Mononuclear cell (primary cell): ENCODE results near the gene SPNS3. TPM values are rescaled to one million over a fixed set of nuclear protein-coding genes. Genes with fewer than 3 reads are reported as not detected.

Source experiments
- H3K27me3 ChIP-seq: 2 replicates; pipeline ENCODE4 v1.6.0; 2011; ENCODE audit warnings: low read length, control low read depth; ENCODE audit not compliant: insufficient read depth
- H3K4me1 ChIP-seq: 2 replicates; pipeline ENCODE4 v1.5.1; 2011; ENCODE audit warnings: mild to moderate bottlenecking, low read length, control low read depth; ENCODE audit not compliant: insufficient read depth
- H3K4me3 ChIP-seq: 2 replicates; pipeline ENCODE4 v1.5.1; 2011; ENCODE audit warnings: mild to moderate bottlenecking, low read length, moderate library complexity
- H3K9me3 ChIP-seq: 2 replicates; pipeline ENCODE4 v1.5.1; 2011; ENCODE audit warnings: low read depth, mild to moderate bottlenecking, control low read depth, low read length
- total RNA-seq: library from RNA; depleted of rRNA; stranded (reverse); fragments of >200 nt; gene quantifications from one replicate; pipeline ENCODE4 v1.2.3, GENCODE V29; 2012

SPNS3 gene
- total RNA-seq, 1 donor: 2.5 TPM

DNA sequence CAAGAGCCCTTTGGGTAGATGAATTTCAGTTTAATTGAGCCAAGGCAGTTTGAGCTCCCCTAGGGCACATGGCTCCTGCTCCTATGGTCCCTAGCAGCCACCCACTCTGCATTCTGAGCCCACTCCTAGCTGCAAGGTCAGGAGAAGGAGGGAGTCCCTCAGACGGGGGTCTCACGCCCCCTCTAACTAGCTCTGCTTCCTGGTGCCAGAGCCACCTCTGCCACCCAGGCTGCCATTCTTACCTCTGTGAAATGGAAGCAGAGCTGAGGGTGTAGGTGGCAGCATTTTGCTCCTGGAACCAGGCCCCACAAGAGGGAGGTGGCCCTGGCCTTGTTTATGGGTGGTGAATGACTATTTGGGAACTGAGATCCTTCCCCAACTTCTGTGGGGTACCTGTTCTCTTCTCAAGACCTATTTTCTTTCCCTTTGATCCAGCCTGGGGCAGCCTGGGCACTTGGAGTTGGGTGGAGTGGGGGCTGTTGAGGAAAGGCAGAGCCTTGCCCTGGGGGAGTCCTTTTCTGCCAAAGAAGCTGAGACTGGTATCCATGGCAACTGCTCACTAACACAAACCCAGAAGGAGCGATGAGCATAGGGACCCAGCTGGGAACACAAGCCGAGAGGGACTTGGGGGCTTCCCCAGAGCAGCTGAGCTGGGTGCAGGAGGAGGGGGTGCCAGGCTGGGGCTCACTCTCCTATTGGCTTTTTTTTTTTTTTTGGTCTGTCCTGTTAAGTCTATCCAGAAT is 69.7 kb downstream of the SPNS3 start:
- peaks cover 24% of the 10 kb centered on the region for H3K4me1 ChIP-seq
- H3K4me3 ChIP-seq: no peak overlapping the region
- H3K27me3 ChIP-seq: peaks cover 19% of the 10 kb centered on the region

DNA sequence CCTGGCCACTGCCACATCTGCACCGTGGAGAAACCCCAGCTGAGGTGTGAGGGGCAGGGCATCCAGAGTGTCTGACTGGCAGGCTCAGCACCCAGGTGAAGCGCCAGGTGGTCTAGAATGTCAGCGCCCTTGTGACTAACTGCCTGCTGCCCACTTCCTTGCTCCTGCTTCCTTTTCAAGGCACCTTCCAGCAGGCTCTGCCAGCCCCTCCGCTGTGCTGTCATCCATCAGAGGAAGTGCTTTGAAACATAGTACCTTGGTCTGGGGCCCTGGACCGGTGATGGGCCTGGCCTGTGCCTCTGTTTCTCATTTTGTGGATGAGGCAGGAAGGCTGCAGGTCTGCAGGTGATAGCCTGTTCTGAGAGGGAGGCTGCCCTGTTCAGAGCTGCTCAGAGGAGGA is 70.4 kb downstream of the SPNS3 start:
- H3K4me3 ChIP-seq: no peak overlapping the region
- H3K27me3 ChIP-seq: peaks cover 19% of the 10 kb centered on the region
- H3K4me1 ChIP-seq: peaks cover 24% of the 10 kb centered on the region
- H3K9me3 ChIP-seq: no peaks in the 10 kb centered on the region

More for the DNA sequence above, 69.7 kb downstream of the SPNS3 start:
- H3K9me3 ChIP-seq: no peaks in the 10 kb centered on the region

DNA sequence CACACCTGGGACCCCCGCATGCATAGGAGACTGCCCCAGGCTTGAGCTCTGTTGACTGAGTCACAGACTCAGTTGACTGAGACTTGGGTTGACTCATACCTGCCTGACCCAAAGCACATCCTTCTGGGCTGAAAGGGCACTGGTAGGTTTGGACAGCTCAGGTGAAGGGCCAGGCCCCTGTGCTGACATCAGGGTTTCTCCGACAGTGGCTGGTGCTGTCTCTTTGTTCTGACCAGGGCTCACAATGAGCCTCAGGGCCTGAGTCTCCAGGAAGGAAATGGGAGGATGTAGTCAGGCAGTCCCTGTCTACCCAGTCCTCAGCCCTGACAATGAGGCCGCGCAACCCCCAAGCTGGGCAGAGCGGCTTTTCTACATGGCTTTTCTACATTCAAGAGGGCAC is 71.4 kb downstream of the SPNS3 start:
- H3K9me3 ChIP-seq: no peaks in the 10 kb centered on the region
- peaks cover 15% of the 10 kb centered on the region for H3K27me3 ChIP-seq
- H3K4me3 ChIP-seq: no peak overlapping the region
- peaks cover 22% of the 10 kb centered on the region for H3K4me1 ChIP-seq

DNA sequence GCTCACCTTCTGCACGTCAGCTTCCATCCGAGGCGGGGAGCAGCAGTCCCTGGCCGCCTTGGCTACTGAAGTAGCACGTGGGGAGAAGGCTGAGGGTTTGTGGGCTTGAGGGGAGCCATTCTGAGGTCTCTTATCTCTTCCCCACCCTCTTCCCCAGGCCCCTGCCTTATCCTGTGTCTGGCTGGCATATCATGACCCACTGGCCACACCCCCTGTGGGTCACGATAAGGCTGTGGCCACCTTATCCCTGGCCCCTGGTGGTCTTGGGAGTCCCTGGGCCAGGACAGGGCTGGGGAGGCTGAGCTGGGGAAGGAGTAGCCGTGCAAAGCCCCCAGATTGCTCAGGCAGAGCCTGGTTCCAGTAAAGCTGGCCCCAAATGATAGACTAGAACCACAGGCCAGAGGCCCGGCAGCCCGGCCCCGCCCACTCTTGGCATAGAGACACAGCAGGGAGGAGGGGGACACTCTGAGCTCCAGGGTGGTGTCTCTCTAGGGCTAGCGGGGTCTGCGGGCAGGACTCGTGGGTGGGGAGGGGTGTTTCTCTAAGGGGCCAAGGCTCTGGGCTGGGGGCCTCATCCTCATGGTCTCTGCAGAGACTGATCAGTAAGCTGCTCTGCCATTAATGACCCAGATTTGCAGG is 72.6 kb downstream of the SPNS3 start:
- no peaks in the 10 kb centered on the region for H3K9me3 ChIP-seq
- H3K4me1 ChIP-seq: peaks cover 14% of the 10 kb centered on the region
- H3K27me3 ChIP-seq: peaks cover 4% of the 10 kb centered on the region
- no peak overlapping the region for H3K4me3 ChIP-seq

DNA sequence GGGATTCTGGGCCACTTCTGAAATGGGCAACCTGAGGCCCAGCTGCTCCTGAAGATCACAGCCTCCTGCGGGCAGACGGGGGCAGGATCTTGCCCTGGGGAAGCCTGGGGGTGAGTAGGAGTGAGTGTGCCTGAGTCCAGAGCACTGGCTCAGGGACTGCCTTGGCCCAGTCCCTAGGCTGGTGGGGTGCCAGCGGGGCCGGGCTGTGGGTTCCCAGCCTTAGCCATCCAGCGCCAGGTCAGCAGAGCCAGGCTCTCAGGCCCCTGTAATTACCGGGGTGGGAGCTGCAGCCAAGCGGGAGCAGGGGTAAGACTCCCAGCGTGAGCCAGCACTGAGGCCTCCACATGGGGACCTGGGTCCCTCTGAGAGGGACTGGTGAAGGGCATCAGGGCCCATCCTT is 73.2 kb downstream of the SPNS3 start:
- H3K9me3 ChIP-seq: no peaks in the 10 kb centered on the region
- H3K27me3 ChIP-seq: no peaks in the 10 kb centered on the region
- peaks cover 14% of the 10 kb centered on the region for H3K4me1 ChIP-seq
- no peak overlapping the region for H3K4me3 ChIP-seq

DNA sequence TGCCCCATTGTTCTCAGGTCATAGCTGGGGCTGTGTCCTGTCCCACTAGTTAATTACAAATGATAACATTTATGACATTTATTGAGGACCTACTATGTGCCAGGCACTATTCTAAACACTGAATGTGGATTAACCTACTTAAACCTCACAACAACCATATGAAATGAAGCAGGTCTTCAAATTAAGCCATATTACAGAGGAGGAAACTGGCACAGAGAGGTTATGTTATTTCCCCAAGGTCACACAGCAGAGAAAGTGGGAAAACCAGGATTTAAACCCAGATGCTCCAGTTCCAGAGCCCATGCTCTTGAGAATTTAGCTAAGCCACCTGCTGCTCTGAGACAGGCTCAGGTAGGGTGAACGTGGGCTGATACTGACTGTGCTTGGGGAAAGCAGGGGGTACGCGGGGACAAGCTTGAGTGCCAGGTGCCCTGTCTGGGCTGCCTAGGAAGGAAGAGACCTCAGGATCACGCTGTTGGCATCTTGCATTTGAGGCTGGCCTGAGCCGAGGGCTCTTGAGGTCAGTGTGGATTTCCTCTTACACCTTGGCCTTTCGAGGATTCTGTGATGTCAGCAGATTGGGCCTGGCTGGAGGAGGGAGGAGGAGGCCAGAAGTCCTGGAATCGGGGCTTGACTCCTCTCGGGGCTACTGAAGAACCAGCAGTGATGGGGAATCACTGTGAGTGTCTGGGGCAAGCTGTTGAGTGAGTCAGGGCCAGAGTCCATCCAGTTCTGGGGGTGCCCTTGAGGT is 73.8 kb downstream of the SPNS3 start:
- H3K4me3 ChIP-seq: no peak overlapping the region
- H3K27me3 ChIP-seq: no peaks in the 10 kb centered on the region
- H3K9me3 ChIP-seq: no peaks in the 10 kb centered on the region
- H3K4me1 ChIP-seq: peaks cover 14% of the 10 kb centered on the region

DNA sequence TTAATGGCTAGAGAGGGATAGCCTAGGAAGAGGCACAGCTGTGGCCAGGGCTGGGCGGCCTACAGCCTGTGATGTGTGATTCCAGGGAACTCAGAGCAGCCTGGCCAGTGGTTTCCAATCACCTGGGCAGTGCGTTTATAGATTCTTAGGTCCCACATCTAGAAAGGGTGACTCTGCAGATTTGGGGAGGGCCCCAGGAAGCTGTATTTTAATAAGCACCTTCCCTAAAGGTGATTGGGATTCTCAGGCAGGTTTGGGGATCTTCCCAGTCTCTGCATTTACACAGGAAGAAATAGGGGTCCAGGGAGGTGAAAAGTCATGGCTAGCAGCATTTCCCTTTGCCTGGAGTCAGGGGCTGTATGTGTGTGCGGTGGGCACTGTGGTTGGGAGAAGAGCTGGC is 74.5 kb downstream of the SPNS3 start:
- H3K4me1 ChIP-seq: peaks cover 14% of the 10 kb centered on the region
- H3K4me3 ChIP-seq: no peak overlapping the region
- H3K27me3 ChIP-seq: no peaks in the 10 kb centered on the region
- H3K9me3 ChIP-seq: no peaks in the 10 kb centered on the region

DNA sequence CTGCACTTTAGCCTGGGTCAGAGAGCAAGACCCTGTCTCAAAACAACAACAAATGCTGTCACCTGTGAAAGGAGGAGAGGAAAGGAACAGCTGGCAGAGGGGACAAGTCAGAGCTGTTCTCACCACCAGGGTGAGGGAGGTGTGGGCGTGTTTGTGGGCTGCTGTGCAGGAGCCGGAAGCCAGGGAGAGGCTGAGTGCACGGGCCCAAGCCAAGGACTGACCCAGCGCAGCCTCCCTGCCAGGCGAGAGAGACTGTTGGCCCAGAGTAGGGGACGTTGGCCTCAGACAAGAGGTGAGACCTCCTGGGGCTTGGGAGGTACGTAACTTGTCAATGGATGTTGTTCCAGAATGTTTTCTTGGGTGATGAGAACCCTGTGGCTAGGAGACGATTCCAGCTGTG is 75.7 kb downstream of the SPNS3 start:
- peaks cover 9% of the 10 kb centered on the region for H3K4me1 ChIP-seq
- no peak overlapping the region for H3K4me3 ChIP-seq
- no peaks in the 10 kb centered on the region for H3K9me3 ChIP-seq
- H3K27me3 ChIP-seq: no peaks in the 10 kb centered on the region

DNA sequence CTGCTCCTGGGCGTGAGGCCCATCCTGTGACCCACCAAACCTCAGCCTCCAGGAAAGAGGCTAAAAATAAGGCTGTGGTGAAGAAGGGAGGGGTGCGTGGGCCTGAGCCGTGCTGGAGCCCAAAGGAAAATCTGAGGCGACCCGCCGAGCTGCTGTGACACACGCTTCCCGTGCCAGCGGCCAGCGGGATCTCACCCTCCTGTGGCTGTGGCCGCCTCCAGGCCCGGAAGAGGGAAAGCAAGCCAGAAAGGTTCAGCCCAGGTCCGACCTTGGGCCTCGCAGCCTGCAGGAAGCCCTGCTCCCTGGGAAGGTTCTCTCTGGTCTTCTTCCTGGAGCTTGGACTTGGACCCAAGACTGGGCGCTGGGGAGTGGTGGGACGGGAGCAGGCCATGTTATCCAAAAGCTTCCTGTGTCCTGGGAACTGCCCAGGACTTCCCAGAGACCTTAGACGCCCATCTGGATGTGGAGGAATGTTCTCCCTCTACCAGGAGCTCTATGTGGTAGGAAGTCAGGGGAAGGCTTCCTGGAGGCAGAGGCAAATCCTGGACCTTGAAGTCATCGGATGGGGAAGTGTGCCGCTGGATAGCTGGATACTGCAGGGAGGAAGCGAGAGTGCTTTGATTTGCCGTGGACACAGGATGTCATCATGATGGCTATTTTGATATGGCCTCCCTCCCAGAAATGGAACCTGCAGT is 76.3 kb downstream of the SPNS3 start:
- H3K27me3 ChIP-seq: no peaks in the 10 kb centered on the region
- no peak overlapping the region for H3K4me3 ChIP-seq
- peaks cover 8% of the 10 kb centered on the region for H3K4me1 ChIP-seq
- no peaks in the 10 kb centered on the region for H3K9me3 ChIP-seq

DNA sequence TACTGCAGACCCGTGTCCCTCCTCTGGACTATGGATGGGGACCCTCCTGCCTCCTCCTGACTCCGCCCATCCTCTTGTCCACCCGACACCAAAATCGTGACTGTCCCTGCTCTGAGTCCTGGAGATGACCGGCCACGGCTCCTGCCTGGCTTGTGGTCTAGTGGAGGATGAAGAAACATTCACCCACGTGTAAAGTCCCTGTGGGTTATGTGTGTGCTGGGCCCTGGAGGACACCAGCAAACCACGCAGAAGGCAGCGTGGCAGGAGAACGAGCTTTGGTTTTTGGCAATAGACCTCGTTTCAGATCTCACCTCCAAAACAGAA is 76.8 kb downstream of the SPNS3 start:
- no peaks in the 10 kb centered on the region for H3K9me3 ChIP-seq
- H3K4me3 ChIP-seq: no peak overlapping the region
- peaks cover 8% of the 10 kb centered on the region for H3K4me1 ChIP-seq
- no peaks in the 10 kb centered on the region for H3K27me3 ChIP-seq

DNA sequence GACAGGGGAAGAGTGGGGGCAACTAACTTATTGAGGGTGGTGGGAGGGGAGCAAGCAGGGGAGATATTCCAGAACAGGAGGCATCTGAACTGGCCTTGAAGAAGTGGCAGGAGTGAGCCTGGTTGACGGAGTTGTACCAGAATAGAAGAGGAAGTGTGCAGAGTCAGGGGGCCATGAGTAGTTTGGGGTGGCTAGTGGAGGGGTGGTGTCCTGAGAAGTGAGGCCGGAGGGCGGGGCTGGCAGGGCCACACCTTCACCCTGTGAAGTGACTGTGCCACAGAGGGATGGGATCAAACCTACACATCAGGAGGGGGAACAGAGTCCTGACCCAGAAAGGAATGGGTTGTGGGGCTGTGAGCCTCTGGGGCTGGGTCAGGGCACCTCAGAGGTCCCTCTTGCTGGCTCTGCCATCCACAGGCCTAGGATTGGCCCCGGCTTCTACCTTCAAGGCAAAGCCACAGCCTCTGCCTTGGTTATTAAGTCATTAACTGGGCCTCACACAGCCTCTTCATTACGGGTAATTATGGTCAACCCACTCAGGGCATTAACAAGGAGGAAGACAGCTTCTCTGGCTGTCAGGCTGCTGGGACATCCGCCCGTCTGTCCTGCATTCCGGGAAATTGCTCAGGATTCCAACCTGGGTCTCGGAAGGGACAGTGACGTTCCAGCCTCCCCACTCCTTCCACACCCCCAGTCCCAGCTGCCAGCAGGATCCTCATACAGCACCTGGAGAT is 77.6 kb downstream of the SPNS3 start:
- H3K4me3 ChIP-seq: no peak overlapping the region
- H3K4me1 ChIP-seq: peaks cover 8% of the 10 kb centered on the region
- no peaks in the 10 kb centered on the region for H3K9me3 ChIP-seq
- no peaks in the 10 kb centered on the region for H3K27me3 ChIP-seq

DNA sequence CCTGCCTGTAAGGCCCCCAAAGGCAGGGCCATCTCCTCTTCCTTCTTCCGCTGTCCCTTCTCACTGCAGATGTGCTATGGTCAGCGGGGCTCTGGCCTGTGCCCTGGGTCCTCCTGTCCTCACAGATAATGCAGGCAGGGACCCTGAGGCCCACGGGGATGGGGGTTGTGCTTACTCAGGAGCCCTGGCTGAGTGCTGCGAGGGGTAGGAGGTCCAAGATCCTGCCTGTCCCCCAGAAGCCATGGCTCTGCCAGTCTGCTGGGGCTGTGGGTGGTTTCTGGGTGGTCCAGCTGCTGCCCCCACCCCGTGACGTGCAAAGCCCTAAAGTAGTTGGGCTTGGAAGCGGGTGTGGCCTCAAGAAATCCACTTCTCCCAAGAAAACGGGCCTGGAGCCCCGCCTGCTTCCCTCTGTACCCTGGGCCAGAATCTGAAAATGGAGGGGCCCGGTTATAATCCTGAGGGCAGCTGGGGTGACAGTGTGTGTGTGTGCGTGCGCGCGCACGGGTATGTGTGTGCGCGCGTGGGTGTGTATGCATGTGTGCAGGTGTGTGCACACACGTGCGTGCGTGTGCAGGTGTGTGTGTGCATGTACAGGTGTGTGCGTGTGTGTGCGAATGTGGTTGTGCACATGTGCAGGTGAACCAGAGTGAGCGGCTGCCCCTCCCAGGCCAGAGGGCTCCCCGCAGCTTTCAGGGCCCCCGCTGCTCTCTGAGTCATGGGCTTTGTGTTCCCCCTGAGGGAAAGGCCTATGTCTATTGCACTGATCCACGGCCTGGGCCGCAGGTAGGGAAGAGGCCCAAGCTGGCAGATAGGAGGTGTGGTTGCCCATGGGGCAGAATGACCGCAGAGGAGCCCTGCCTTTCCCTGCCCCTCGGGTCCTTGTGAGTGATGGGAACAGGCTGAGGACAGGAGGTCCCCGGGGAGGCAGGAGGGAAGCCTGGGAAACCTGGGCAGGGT is 78.7 kb downstream of the SPNS3 start:
- no peak overlapping the region for H3K4me3 ChIP-seq
- H3K9me3 ChIP-seq: no peaks in the 10 kb centered on the region
- peaks cover 8% of the 10 kb centered on the region for H3K4me1 ChIP-seq
- H3K27me3 ChIP-seq: no peaks in the 10 kb centered on the region

DNA sequence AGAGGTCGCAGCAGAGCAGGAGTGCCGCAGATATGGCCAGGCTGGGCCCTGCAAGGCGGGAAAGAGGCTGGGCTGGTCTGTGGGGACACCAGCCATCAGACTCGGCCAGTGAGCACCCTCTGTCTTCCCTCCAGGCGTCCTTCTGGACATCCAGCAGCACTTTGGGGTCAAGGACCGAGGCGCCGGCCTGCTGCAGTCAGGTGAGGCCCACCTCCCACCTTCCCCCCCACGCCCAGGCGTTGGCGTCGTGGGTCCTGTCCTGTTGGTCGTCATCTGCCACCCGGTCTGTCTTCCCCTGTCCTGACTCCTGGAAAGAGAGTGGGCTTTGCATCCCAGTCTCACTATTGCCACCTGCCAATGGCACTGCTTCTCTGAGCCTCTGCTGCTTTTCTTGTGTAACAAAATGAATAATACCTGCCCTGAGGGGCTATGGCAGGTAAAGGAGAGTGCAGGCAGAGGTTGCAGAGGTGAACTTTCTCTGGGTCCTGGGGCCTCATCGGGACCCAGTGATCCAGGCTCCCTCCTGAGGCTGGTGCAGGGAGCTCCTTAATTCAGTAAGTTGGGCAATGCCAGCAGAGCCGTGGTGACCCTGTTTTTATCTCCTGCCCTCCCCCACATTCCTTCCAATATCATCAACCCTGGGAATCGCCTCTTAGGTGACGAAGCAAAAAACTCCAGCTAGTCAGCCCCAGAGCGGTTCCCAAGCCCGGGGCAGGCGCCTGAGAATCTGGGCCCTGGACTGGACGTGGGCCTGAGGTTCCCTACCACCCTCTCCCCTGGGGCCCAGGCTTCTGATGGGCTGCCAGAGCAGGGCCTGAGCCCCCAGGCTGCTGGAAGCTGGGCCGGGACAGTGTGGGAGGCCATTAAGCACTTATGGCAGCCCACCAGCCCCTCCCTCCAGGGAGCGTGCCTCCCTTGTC is 79.6 kb downstream of the SPNS3 start:
- H3K27me3 ChIP-seq: no peaks in the 10 kb centered on the region
- no peak overlapping the region for H3K4me3 ChIP-seq

More for the DNA sequence above, 79.6 kb downstream of the SPNS3 start:
- Histone ChIP-seq H3K4me1 (peaks cover 8% of the 10 kb centered on the region), H3K9me3 (no peaks in the 10 kb centered on the region)
